ENCODE data around the gene ABHD1. TPM values are rescaled to one million over a fixed set of nuclear protein-coding genes. Genes with fewer than 3 reads are reported as not detected.

ABHD1 gene
- polyA plus RNA-seq, 1 donor (not counting 4 experiments of a cell fraction or from before 2014, with no cell fraction given), result not detected

DNA sequence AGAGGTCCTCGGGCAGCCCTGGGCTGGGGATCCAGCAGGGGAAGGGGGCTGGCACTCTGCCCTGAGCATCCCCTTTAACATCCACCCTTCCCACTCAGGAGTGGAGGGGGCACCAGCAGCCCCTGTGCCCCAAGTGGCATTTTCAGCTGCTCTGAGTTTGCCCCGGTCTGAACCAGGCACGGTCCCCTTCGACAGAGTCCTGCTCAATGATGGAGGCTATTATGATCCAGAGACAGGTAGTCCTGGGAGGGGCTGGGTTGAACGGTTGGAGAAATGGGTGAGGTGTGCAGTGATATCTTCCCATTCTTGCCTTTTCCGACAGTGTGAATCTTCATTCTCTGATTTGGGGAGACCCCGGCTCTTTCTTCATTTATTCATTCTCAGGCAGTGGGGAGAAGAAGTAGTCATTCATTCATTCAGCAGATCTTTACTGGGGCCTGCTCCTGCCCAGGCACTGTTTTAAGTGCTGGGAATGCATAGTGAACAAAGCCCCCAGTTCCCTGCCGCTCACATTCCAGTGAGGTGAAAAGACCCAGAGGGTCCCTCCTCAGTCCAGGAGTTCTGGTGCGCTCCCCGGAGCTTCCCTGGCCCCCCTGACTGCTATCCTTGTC is 38.4 kb upstream of the ABHD1 start:
- Histone ChIP-seq H3K9me3 (ENCODE audit: control insufficient read depth, low read depth, low read length) (no peaks in the 10 kb centered on the region), H3K36me3 (ENCODE audit: control insufficient read depth in 2 of 2, extremely low read depth in 1 of 2, insufficient read depth in 2 of 2, low read length in 2 of 2) (no peaks in the 10 kb centered on the region), H3K4me3 (ENCODE audit: control insufficient read depth in 2 of 3, extremely low read depth in 1 of 3, insufficient read depth in 2 of 3, low read depth in 1 of 3, low read length in 3 of 3) (peak overlapping the region; percentile 55 to 85 (median 69)), H3K79me2 (ENCODE audit: control insufficient read depth, insufficient read depth, low read length) (no peaks in the 10 kb centered on the region), H3K4me2 (ENCODE audit: control insufficient read depth, extremely low read depth, insufficient read depth, low read depth, low read length) (peak overlapping the region; percentile 79), H4K20me1 (ENCODE audit: control insufficient read depth, extremely low read depth, insufficient read depth, low read length) (no peaks in the 10 kb centered on the region), H3K9ac (ENCODE audit: control insufficient read depth, extremely low read depth, insufficient read depth, low read length) (peak overlapping the region; percentile 73), H3K9me1 (ENCODE audit: control insufficient read depth, extremely low read depth, insufficient read depth, low read length) (no peaks in the 10 kb centered on the region), H3K27ac (ENCODE audit: control insufficient read depth, insufficient read depth, low read length) (peak overlapping the region; percentile 2), H3K4me1 (ENCODE audit: control insufficient read depth, extremely low read depth, insufficient read depth, low read length) (peaks cover 18% of the 10 kb centered on the region), H3K27me3 (ENCODE audit: control insufficient read depth, extremely low read depth, insufficient read depth, low read length) (no peaks in the 10 kb centered on the region), H2AFZ (ENCODE audit: control insufficient read depth, low read length) (peak overlapping the region; percentile 65)
- dilution Hi-C loops (cut with MboI; ENCODE audit: extremely low pct_ligation_motif_present, low sequenced_read_pairs), result no loop called here
- TF ChIP-seq EZH2 (IDR thresholded peaks at IDR 0.05; ENCODE audit: low read length) (no peak), CTCF (optimal IDR thresholded peaks at IDR 0.05 in 1 of 3, IDR thresholded peaks at IDR 0.05 in 1 of 3, conservative IDR thresholded peaks at IDR 0.05 in 1 of 3; ENCODE audit: extremely low read depth in 1 of 3, insufficient read depth in 2 of 3, low read length in 3 of 3) (no peak)
- FAIRE-seq, result no peak
- DNase-seq (ENCODE audit: low read depth, low spot score), result no peak

DNA sequence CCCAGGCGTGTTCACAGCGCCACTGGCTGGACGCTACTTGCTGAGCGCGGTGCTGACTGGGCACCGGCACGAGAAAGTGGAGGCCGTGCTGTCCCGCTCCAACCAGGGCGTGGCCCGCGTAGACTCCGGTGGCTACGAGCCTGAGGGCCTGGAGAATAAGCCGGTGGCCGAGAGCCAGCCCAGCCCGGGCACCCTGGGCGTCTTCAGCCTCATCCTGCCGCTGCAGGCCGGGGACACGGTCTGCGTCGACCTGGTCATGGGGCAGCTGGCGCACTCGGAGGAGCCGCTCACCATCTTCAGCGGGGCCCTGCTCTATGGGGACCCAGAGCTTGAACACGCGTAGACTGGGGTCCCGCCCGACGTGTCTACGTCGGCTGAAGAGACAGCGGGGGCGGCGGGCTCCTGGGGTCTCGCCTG is 37.9 kb upstream of the ABHD1 start:
- Histone ChIP-seq H3K36me3 (ENCODE audit: control insufficient read depth in 2 of 2, extremely low read depth in 1 of 2, insufficient read depth in 2 of 2, low read length in 2 of 2) (no peaks in the 10 kb centered on the region), H3K9me1 (ENCODE audit: control insufficient read depth, extremely low read depth, insufficient read depth, low read length) (no peaks in the 10 kb centered on the region), H3K27ac (ENCODE audit: control insufficient read depth, insufficient read depth, low read length) (peak overlapping the region; percentile 2), H3K9me3 (ENCODE audit: control insufficient read depth, low read depth, low read length) (no peaks in the 10 kb centered on the region), H3K27me3 (ENCODE audit: control insufficient read depth, extremely low read depth, insufficient read depth, low read length) (no peaks in the 10 kb centered on the region), H2AFZ (ENCODE audit: control insufficient read depth, low read length) (peak overlapping the region; percentile 65), H3K4me2 (ENCODE audit: control insufficient read depth, extremely low read depth, insufficient read depth, low read depth, low read length) (peak overlapping the region; percentile 79), H3K4me3 (ENCODE audit: control insufficient read depth in 2 of 3, extremely low read depth in 1 of 3, insufficient read depth in 2 of 3, low read depth in 1 of 3, low read length in 3 of 3) (peak overlapping the region; percentile 55 to 85 (median 69)), H3K9ac (ENCODE audit: control insufficient read depth, extremely low read depth, insufficient read depth, low read length) (peak overlapping the region; percentile 73), H3K79me2 (ENCODE audit: control insufficient read depth, insufficient read depth, low read length) (no peaks in the 10 kb centered on the region), H4K20me1 (ENCODE audit: control insufficient read depth, extremely low read depth, insufficient read depth, low read length) (no peaks in the 10 kb centered on the region), H3K4me1 (ENCODE audit: control insufficient read depth, extremely low read depth, insufficient read depth, low read length) (peaks cover 18% of the 10 kb centered on the region)
- TF ChIP-seq EZH2 (IDR thresholded peaks at IDR 0.05; ENCODE audit: low read length) (no peak), CTCF (optimal IDR thresholded peaks at IDR 0.05 in 1 of 3, IDR thresholded peaks at IDR 0.05 in 1 of 3, conservative IDR thresholded peaks at IDR 0.05 in 1 of 3; ENCODE audit: extremely low read depth in 1 of 3, insufficient read depth in 2 of 3, low read length in 3 of 3) (peak in 1 of 3 experiments; percentile 80)
- DNase-seq (ENCODE audit: low read depth, low spot score), result peak; percentile 35
- dilution Hi-C loops (cut with MboI; ENCODE audit: extremely low pct_ligation_motif_present, low sequenced_read_pairs), result no loop called here
- FAIRE-seq, result no peak
